PC-3 (cell line): Measurements from ENCODE around the gene REXO4.

Source experiments
- EZH2 ChIP-seq: fragments of 300-600 bp; sonication (generic); IDR thresholded peaks from one replicate; pipeline ENCODE4 v1.6.1; 2017; ENCODE audit warnings: antibody characterized with exemption, mild to moderate bottlenecking, low read length; ENCODE audit not compliant: unreplicated experiment
- EZH2phosphoT487 ChIP-seq: fragments of 300-600 bp; sonication (generic); IDR thresholded peaks from 2 replicates; pipeline ENCODE4 v1.6.1; 2018; ENCODE audit warnings: mild to moderate bottlenecking, antibody characterized with exemption, low read length, borderline replicate concordance
- TF ChIP-seq, protein P1 (sequence below): fragments of 300-600 bp; sonication (generic); conservative IDR thresholded peaks from 2 replicates; pipeline ENCODE4 v1.5.1; 2017; ENCODE audit warnings: antibody characterized with exemption, low read depth, mild to moderate bottlenecking, low read length

DNA sequence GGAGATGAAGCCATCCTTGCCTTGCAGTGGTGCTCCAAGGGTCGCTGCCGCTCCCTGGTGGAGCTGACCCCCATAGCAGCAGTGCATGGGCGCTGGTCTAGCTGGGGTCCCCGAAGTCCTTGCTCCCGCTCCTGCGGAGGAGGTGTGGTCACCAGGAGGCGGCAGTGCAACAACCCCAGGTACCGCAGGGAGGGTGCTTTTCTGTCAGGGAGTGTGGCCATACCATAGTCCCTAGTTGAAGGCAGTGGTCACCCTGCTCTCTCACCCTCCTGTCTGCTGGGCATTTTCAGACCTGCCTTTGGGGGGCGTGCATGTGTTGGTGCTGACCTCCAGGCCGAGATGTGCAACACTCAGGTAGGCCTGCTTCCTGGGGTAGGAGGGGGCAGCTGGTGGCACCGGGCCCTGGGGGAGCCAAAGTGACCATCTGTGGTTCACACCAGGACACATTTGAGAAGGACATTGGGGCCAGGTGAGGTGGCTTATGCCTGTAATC lies 15.6 kb upstream of the REXO4 start:
- TF ChIP-seq, protein P1, sequence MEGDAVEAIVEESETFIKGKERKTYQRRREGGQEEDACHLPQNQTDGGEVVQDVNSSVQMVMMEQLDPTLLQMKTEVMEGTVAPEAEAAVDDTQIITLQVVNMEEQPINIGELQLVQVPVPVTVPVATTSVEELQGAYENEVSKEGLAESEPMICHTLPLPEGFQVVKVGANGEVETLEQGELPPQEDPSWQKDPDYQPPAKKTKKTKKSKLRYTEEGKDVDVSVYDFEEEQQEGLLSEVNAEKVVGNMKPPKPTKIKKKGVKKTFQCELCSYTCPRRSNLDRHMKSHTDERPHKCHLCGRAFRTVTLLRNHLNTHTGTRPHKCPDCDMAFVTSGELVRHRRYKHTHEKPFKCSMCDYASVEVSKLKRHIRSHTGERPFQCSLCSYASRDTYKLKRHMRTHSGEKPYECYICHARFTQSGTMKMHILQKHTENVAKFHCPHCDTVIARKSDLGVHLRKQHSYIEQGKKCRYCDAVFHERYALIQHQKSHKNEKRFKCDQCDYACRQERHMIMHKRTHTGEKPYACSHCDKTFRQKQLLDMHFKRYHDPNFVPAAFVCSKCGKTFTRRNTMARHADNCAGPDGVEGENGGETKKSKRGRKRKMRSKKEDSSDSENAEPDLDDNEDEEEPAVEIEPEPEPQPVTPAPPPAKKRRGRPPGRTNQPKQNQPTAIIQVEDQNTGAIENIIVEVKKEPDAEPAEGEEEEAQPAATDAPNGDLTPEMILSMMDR: no peak
- TF ChIP-seq EZH2phosphoT487: no peak
- no peak for TF ChIP-seq EZH2
